PC-3 (cell line): Measurements from ENCODE around the gene DLGAP1. TPM values are rescaled to one million over a fixed set of nuclear protein-coding genes. Genes with fewer than 3 reads are reported as not detected.
"Not testable (repeated sequence)": the region's sequence is repeated elsewhere in the genome, so short reads cannot be mapped to it uniquely, and the experiment has no call there.

Source experiments
- ATAC-seq: fragments of 200-7000 bp; cut with Tn5 transposase; 2 replicates; pipeline ENCODE4 v1.9.1; 2020; ENCODE audit warnings: mild to moderate bottlenecking, moderate library complexity
- BruUV-seq: library from RNA; stranded (reverse); fragments of 400-500 nt; replicated peaks from 2 replicates; lab custom pipeline; 2021; lab: Mats Ljungman, UMichigan
- CTCF ChIA-PET: fragments of 300-600 bp; sonication (Branson Sonifier 250); formaldehyde crosslinking; loops from one replicate; lab custom pipeline; 2022; ENCODE audit warnings: antibody characterized with exemption; lab: Charles Lee
- POLR2A ChIA-PET: fragments of 300-600 bp; sonication (Branson Sonifier 250); formaldehyde crosslinking; loops from one replicate; lab custom pipeline; 2022; ENCODE audit warnings: antibody characterized with exemption; ENCODE audit not compliant: unreplicated experiment; lab: Charles Lee
- DNase-seq: peaks from one replicate; pipeline ENCODE4 v3.0.0-alpha.2; 2015
- H2AFZ ChIP-seq: fragments of 300-600 bp; sonication (generic); 2 replicates; pipeline ENCODE4 v1.6.0; 2016; ENCODE audit warnings: antibody characterized with exemption, low read length
- H3F3A ChIP-seq: fragments of 300-600 bp; sonication (generic); one replicate; pipeline ENCODE4 v1.6.0; 2017; ENCODE audit warnings: antibody characterized with exemption, low read length, control low read depth, mild to moderate bottlenecking; ENCODE audit not compliant: unreplicated experiment
- H3K27ac ChIP-seq: fragments of 300-600 bp; sonication (generic); 2 replicates; pipeline ENCODE4 v1.5.1; 2016; ENCODE audit warnings: mild to moderate bottlenecking, low read length
- H3K27me3 ChIP-seq: fragments of 300-600 bp; sonication (generic); 2 replicates; pipeline ENCODE4 v1.6.1; 2016; ENCODE audit warnings: low read length, mixed read lengths
- H3K36me3 ChIP-seq: fragments of 300-600 bp; sonication (generic); 2 replicates; pipeline ENCODE4 v1.6.1; 2016; ENCODE audit warnings: low read depth, mixed run types, low read length, mixed read lengths
- H3K4me1 ChIP-seq: fragments of 300-600 bp; sonication (generic); 2 replicates; pipeline ENCODE4 v1.5.1; 2016; ENCODE audit warnings: low read length; ENCODE audit not compliant: insufficient read depth
- H3K4me2 ChIP-seq: fragments of 300-600 bp; sonication (generic); 2 replicates; pipeline ENCODE4 v1.6.0; 2016; ENCODE audit warnings: low read length
- H3K4me3 ChIP-seq: fragments of 300-600 bp; sonication (generic); 2 replicates; pipeline ENCODE4 v1.5.1; 2016; ENCODE audit warnings: mild to moderate bottlenecking, low read length, mixed read lengths
- H3K79me2 ChIP-seq: fragments of 300-600 bp; sonication (generic); 2 replicates; pipeline ENCODE4 v1.6.1; 2017; ENCODE audit warnings: low read length, mixed read lengths
- H3K9ac ChIP-seq: fragments of 300-600 bp; sonication (generic); 2 replicates; pipeline ENCODE4 v1.6.0; 2016; ENCODE audit warnings: mild to moderate bottlenecking, low read length
- H3K9me2 ChIP-seq: fragments of 300-600 bp; sonication (generic); replicated peaks from 2 replicates; pipeline ENCODE4 v1.6.1; 2016; ENCODE audit warnings: mixed run types, low read length, mixed read lengths
- H3K9me3 ChIP-seq: fragments of 300-600 bp; sonication (generic); 2 replicates; pipeline ENCODE4 v1.6.1; 2016; ENCODE audit warnings: low read length, mixed read lengths
- H4K20me1 ChIP-seq: fragments of 300-600 bp; sonication (generic); 2 replicates; pipeline ENCODE4 v1.6.1; 2016; ENCODE audit warnings: low read length, mixed read lengths
- EZH2 ChIP-seq: fragments of 300-600 bp; sonication (generic); IDR thresholded peaks from one replicate; pipeline ENCODE4 v1.6.1; 2017; ENCODE audit warnings: antibody characterized with exemption, mild to moderate bottlenecking, low read length; ENCODE audit not compliant: unreplicated experiment
- EZH2phosphoT487 ChIP-seq: fragments of 300-600 bp; sonication (generic); IDR thresholded peaks from 2 replicates; pipeline ENCODE4 v1.6.1; 2018; ENCODE audit warnings: mild to moderate bottlenecking, antibody characterized with exemption, low read length, borderline replicate concordance
- intact Hi-C: fragments of 100-400 bp; cut with micrococcal nuclease; formaldehyde crosslinking; loops from 2 replicates; pipeline ENCODE4 v1.9.0; 2023
- total RNA-seq: library from RNA; depleted of rRNA; stranded (reverse); fragments of >200 nt; gene quantifications from 2 replicates; pipeline ENCODE4 v1.2.3, GENCODE V29; 2014
- TF ChIP-seq, protein P1 (sequence below): fragments of 300-600 bp; sonication (generic); conservative IDR thresholded peaks from 2 replicates; pipeline ENCODE4 v1.5.1; 2017; ENCODE audit warnings: antibody characterized with exemption, low read depth, mild to moderate bottlenecking, low read length

Gene DLGAP1
- total RNA-seq, 1 experiment from 2014 or later = not detected

DNA sequence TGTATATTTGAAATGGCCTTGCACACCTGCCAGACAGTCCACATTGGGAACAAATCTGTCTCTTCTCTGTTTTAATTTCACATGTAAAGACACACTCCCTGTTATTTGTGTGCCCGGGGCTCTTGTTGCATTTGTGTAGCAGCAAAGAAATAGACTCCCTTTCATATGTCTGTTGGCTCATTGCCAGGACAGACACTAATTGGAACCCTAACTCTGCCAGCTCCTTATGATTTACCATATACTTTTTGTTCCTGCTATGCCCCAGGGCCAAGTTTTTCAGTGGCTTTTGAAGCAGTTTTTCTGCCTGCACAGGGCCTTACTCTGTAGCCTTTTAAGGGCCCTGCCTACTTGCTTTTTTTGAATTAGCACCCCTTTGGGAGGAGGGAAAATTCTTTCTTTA, 396.9 kb downstream of the DLGAP1 start:
- Histone ChIP-seq H3K9me2 (no peaks in the 10 kb centered on the region), H2AFZ (no peak overlapping the region), H3F3A (no peaks in the 10 kb centered on the region), H3K9me3 (peaks cover 19% of the 10 kb centered on the region), H3K27me3 (no peaks in the 10 kb centered on the region), H3K79me2 (no peaks in the 10 kb centered on the region), H4K20me1 (no peaks in the 10 kb centered on the region), H3K4me1 (no peaks in the 10 kb centered on the region), H3K4me3 (no peak overlapping the region), H3K4me2 (no peak overlapping the region), H3K36me3 (no peaks in the 10 kb centered on the region; the same call in 1 of the 2 replicates), H3K9ac (no peak overlapping the region), H3K27ac (no peak overlapping the region)
- ATAC-seq = no peak
- CTCF ChIA-PET = no interaction called here
- TF ChIP-seq EZH2phosphoT487 (no peak), EZH2 (no peak)
- TF ChIP-seq, protein P1, sequence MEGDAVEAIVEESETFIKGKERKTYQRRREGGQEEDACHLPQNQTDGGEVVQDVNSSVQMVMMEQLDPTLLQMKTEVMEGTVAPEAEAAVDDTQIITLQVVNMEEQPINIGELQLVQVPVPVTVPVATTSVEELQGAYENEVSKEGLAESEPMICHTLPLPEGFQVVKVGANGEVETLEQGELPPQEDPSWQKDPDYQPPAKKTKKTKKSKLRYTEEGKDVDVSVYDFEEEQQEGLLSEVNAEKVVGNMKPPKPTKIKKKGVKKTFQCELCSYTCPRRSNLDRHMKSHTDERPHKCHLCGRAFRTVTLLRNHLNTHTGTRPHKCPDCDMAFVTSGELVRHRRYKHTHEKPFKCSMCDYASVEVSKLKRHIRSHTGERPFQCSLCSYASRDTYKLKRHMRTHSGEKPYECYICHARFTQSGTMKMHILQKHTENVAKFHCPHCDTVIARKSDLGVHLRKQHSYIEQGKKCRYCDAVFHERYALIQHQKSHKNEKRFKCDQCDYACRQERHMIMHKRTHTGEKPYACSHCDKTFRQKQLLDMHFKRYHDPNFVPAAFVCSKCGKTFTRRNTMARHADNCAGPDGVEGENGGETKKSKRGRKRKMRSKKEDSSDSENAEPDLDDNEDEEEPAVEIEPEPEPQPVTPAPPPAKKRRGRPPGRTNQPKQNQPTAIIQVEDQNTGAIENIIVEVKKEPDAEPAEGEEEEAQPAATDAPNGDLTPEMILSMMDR = no peak
- DNase-seq = no peak
- BruUV-seq = no TSS peak
- POLR2A ChIA-PET = no interaction called here
- intact Hi-C loops = no loop called here

DNA sequence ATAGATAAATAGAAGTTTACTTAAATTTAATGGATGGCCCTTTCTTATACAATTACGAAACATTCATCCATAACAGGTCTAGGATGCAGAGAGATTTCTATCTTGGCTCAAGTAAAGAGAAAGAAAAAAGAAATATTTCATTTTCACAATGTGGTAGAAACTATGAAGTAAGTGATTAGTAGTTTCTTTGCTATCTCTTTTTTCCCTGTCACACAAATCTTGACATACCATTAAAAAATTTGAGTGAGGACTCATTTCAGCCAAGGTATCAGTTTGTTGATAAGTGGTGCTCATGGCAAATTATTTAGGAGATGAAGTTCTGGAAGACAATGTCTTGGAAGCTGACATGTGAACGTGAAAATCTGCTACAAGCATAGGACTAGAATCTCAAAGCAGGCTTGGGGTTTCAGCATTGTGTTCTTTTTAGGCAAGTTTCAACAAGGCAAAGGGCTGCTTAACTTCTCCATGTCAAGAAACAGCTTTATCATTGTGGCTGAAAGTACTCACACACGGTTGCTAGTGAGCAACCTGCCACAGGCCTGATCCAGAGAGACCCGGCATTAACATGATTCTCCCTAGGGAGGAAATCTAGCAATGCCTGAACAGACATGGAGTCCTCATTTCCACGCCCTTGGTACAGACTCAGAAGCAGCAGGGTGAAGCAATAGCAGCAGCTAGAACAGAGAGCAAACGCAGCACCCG, 414.6 kb downstream of the DLGAP1 start:
- Histone ChIP-seq H3K4me1 (no peaks in the 10 kb centered on the region), H3F3A (no peaks in the 10 kb centered on the region), H3K4me2 (no peak overlapping the region), H3K36me3 (no peaks in the 10 kb centered on the region), H3K27me3 (0 out of 2 replicates have a peak, but pooled peaks cover 3% of the 10 kb centered on the region), H3K4me3 (no peak overlapping the region), H2AFZ (no peak overlapping the region), H3K9me2 (no peaks in the 10 kb centered on the region), H3K9ac (no peak overlapping the region), H3K79me2 (no peaks in the 10 kb centered on the region), H3K9me3 (no peaks in the 10 kb centered on the region), H3K27ac (no peak overlapping the region), H4K20me1 (no peaks in the 10 kb centered on the region)
- TF ChIP-seq EZH2phosphoT487 (no peak), EZH2 (no peak)
- TF ChIP-seq, protein P1 = no peak
- DNase-seq (no peak), ATAC-seq (no peak)
- ChIA-PET CTCF (no interaction called here), POLR2A (no interaction called here)
- BruUV-seq = no TSS peak
- intact Hi-C loops = no loop called here

DNA sequence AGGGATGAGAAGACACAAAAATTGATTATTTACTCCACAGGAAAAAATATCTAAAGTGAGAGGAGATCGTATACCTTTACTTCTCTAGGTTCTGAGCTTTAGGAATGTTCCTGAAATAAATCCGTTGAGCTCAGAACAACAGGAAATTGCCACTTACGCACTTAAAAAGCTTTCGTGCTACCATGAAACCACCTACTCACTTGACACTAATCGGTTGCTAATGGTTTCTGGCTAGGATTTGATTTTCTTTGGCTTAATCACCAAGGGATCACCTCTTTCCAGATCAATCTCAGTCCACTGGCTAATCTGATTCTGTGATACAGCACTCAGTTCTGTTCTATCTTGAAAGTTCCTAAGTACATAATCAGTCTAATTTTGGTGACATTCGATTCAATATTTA, 419.6 kb downstream of the DLGAP1 start:
- Histone ChIP-seq H3K79me2 (no peaks in the 10 kb centered on the region), H4K20me1 (no peaks in the 10 kb centered on the region), H3K4me1 (no peaks in the 10 kb centered on the region), H3K27me3 (no peaks in the 10 kb centered on the region), H3K27ac (no peak overlapping the region), H2AFZ (no peak overlapping the region), H3K9me3 (no peaks in the 10 kb centered on the region), H3F3A (no peaks in the 10 kb centered on the region), H3K4me3 (no peak overlapping the region), H3K9ac (no peak overlapping the region), H3K36me3 (no peaks in the 10 kb centered on the region), H3K9me2 (no peaks in the 10 kb centered on the region), H3K4me2 (no peak overlapping the region)
- DNase-seq (no peak), ATAC-seq (no peak)
- POLR2A ChIA-PET = no interaction called here
- no TSS peak for BruUV-seq
- TF ChIP-seq EZH2 (no peak), EZH2phosphoT487 (no peak)
- TF ChIP-seq, protein P1 = no peak
- CTCF ChIA-PET = no interaction called here
- intact Hi-C loops = no loop called here

DNA sequence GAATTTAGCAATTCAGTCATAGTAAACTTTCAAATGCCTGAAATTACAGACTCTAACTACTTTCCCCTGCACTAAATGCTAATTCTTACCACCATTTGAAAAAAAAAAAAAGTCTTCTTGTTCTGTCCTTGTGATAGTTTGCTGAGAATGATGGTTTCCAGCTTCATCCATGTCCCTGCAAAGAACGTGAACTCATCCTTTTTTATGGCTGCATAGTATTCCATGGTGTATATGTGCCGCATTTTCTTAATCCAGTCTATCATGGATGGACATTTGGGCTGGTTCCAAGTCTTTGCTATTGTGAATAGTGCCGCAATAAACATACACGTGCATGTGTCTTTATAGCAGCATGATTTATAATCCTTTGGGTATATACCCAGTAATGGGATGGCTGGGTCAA, 420.3 kb downstream of the DLGAP1 start:
- CTCF ChIA-PET, H3K79me2 ChIP-seq, H3K9me3 ChIP-seq, ATAC-seq, H3K9ac ChIP-seq, H3K4me1 ChIP-seq, DNase-seq, H3K9me2 ChIP-seq, H3F3A ChIP-seq, H4K20me1 ChIP-seq, H3K36me3 ChIP-seq, H2AFZ ChIP-seq, H3K27me3 ChIP-seq, H3K4me3 ChIP-seq, intact Hi-C loops, BruUV-seq, H3K27ac ChIP-seq, H3K4me2 ChIP-seq, POLR2A ChIA-PET: not testable (repeated sequence)
